GM12878 (cell line): ENCODE measurements around the gene INSL3. TPM values are rescaled to one million over a fixed set of nuclear protein-coding genes. Genes with fewer than 3 reads are reported as not detected.

ENCODE experiments used
- ATAC-seq: fragments of 200-7000 bp; cut with Tn5 transposase; 3 replicates; pipeline ENCODE4 v1.9.1; 2020; ENCODE audit warnings: mild to moderate bottlenecking, moderate library complexity
- BruUV-seq: library from RNA; stranded (reverse); fragments of 400-500 nt; replicated peaks from 2 replicates; lab custom pipeline; 2021; lab: Mats Ljungman, UMichigan
- CTCF ChIA-PET: fragments of 300-600 bp; sonication (Branson Sonifier 250); formaldehyde crosslinking; extraction: SDS; loops from one replicate; lab custom pipeline; 2021; ENCODE audit warnings: inconsistent platforms; lab: Yijun Ruan, JAX
- POLR2A ChIA-PET: fragments of 350-600 bp; formaldehyde crosslinking; extraction: SDS; loops from one replicate; lab custom pipeline; 2021; ENCODE audit warnings: inconsistent platforms; lab: Charles Lee
- RAD21 ChIA-PET: fragments of 300-600 bp; sonication (Branson Sonifier 250); formaldehyde crosslinking; loops from one replicate; lab custom pipeline; 2023; ENCODE audit warnings: antibody characterized with exemption; ENCODE audit not compliant: unreplicated experiment; lab: Charles Lee
- SMC1A ChIA-PET: fragments of 300-600 bp; sonication (Branson Sonifier 250); formaldehyde crosslinking; loops from one replicate; lab custom pipeline; 2023; ENCODE audit not compliant: unreplicated experiment, uncharacterized antibody; lab: Charles Lee
- DNase-seq: peaks from one replicate; pipeline ENCODE4 v3.0.0-alpha.2; 2011; ENCODE audit warnings: low read depth, low spot score
- FAIRE-seq: peaks from 3 replicates; lab custom pipeline; 2011; peaks lifted over from hg19 to GRCh38; lab: Jason Lieb, UNC
- H2AFZ ChIP-seq: 2 replicates; pipeline ENCODE4 v1.6.0; 2011; ENCODE audit warnings: low read depth, low read length, control low read depth; ENCODE audit not compliant: control insufficient read depth
- H3K27ac ChIP-seq: 2 replicates; pipeline ENCODE4 v1.5.1; 2011; ENCODE audit warnings: control low read depth; ENCODE audit not compliant: control insufficient read depth, insufficient read depth
- H3K27me3 ChIP-seq, 2 experiments: replicated peaks in 1 of 2; 2 replicates each; pipeline versions ENCODE4 v1.6.0 to v1.6.1; 2011; ENCODE audit warnings: low read length in 1 of 2; ENCODE audit not compliant: control insufficient read depth in 2 of 2, insufficient read depth in 2 of 2
- H3K36me3 ChIP-seq, 2 experiments: 2 replicates each; pipeline ENCODE4 v1.5.1; 2011; ENCODE audit warnings: low read length in 1 of 2; ENCODE audit not compliant: control insufficient read depth in 2 of 2, insufficient read depth in 2 of 2
- H3K4me1 ChIP-seq: 2 replicates; pipeline ENCODE4 v1.6.1; 2011; ENCODE audit warnings: mild to moderate bottlenecking, low read length, moderate library complexity, mixed read lengths; ENCODE audit not compliant: control insufficient read depth, insufficient read depth
- H3K4me2 ChIP-seq: 2 replicates; pipeline ENCODE4 v1.6.0; 2011; ENCODE audit warnings: control low read depth; ENCODE audit not compliant: control insufficient read depth, insufficient read depth
- H3K4me3 ChIP-seq: fragments of 200-600 bp; sonication (generic); 2 replicates; pipeline ENCODE4 v1.5.1; 2016
- H3K79me2 ChIP-seq: 2 replicates; pipeline ENCODE4 v1.6.0; 2011; ENCODE audit warnings: low read length; ENCODE audit not compliant: control insufficient read depth, insufficient read depth
- H3K9ac ChIP-seq: 2 replicates; pipeline ENCODE4 v1.8.0; 2011; ENCODE audit warnings: low read length, control low read depth, mixed read lengths; ENCODE audit not compliant: control insufficient read depth, insufficient read depth
- H3K9me3 ChIP-seq: replicated peaks from 3 replicates; pipeline ENCODE4 v1.5.1; 2011; ENCODE audit warnings: mild to moderate bottlenecking, low read length; ENCODE audit not compliant: control insufficient read depth, insufficient read depth
- H4K20me1 ChIP-seq: 2 replicates; pipeline ENCODE4 v1.6.0; 2011; ENCODE audit not compliant: control insufficient read depth, insufficient read depth
- ASH2L ChIP-seq: fragments of 300-600, 200-600 bp; sonication (generic); IDR thresholded peaks from 2 replicates; pipeline ENCODE4 v1.6.1; 2017; ENCODE audit warnings: low read depth, mild to moderate bottlenecking, borderline replicate concordance
- BMI1 ChIP-seq: fragments of 450-650 bp; IDR thresholded peaks from 2 replicates; pipeline ENCODE4 v1.6.1; 2016; ENCODE audit warnings: mild to moderate bottlenecking, moderate library complexity, borderline replicate concordance
- IKZF1 ChIP-seq: fragments of 450-650 bp; conservative IDR thresholded peaks from 2 replicates; pipeline ENCODE4 v1.6.1; 2017; ENCODE audit warnings: antibody characterized with exemption, mild to moderate bottlenecking
- KAT2A ChIP-seq: conservative IDR thresholded peaks from 2 replicates; pipeline ENCODE4 v1.6.1; 2011; ENCODE audit warnings: low read depth, low read length; ENCODE audit not compliant: control insufficient read depth
- MYB ChIP-seq: fragments of 150-350 bp; IDR thresholded peaks from 2 replicates; pipeline ENCODE4 v1.6.1; 2014; ENCODE audit warnings: mild to moderate bottlenecking, low read depth, low read length, borderline replicate concordance
- NBN ChIP-seq: fragments of 450-650 bp; IDR thresholded peaks from 2 replicates; pipeline ENCODE4 v1.6.1; 2016
- NFYB ChIP-seq: IDR thresholded peaks from 2 replicates; pipeline ENCODE4 v1.6.1; 2011; ENCODE audit warnings: low read depth, mild to moderate bottlenecking, low read length, improper control_type of control experiment, moderate library complexity; ENCODE audit not compliant: insufficient read depth
- PAX8 ChIP-seq: fragments of 450-650 bp; IDR thresholded peaks from 2 replicates; pipeline ENCODE4 v1.6.1; 2017; ENCODE audit warnings: mild to moderate bottlenecking, moderate library complexity
- POLR2AphosphoS5 ChIP-seq: IDR thresholded peaks from 2 replicates; pipeline ENCODE4 v1.6.1; 2011; ENCODE audit warnings: mild to moderate bottlenecking, low read length, inconsistent platforms
- SIN3A ChIP-seq: IDR thresholded peaks from 2 replicates; pipeline ENCODE4 v1.6.1; 2012; ENCODE audit warnings: low read depth, low read length, improper control_type of control experiment
- SREBF1 ChIP-seq: IDR thresholded peaks from 2 replicates; pipeline ENCODE4 v1.6.1; 2012; ENCODE audit warnings: mild to moderate bottlenecking, low read length
- SUPT20H ChIP-seq: IDR thresholded peaks from 2 replicates; pipeline ENCODE4 v1.6.1; 2011; ENCODE audit warnings: low read depth, mild to moderate bottlenecking, low read length, moderate library complexity, borderline replicate concordance; ENCODE audit not compliant: control insufficient read depth
- TARDBP ChIP-seq: IDR thresholded peaks from 2 replicates; pipeline ENCODE4 v1.6.1; 2016; ENCODE audit warnings: borderline replicate concordance
- ZNF217 ChIP-seq: fragments of 450-650 bp; IDR thresholded peaks from 2 replicates; pipeline ENCODE4 v1.6.1; 2017; ENCODE audit warnings: antibody characterized with exemption, mild to moderate bottlenecking
- ZZZ3 ChIP-seq: IDR thresholded peaks from 2 replicates; pipeline ENCODE4 v1.6.1; 2011; ENCODE audit warnings: low read depth; ENCODE audit not compliant: control insufficient read depth, insufficient read length
- WGBS: methylation state at CpG from one replicate; pipeline ENCODE4 v1.1.6; 2016; ENCODE audit warnings: low lambda C conversion rate; ENCODE audit not compliant: insufficient replicate concordance, insufficient coverage; ENCODE audit errors: missing lambda C conversion rate; 5-methylcytosine and 5-hydroxymethylcytosine counted together
- in situ Hi-C: fragments of 300-500 bp; cut with MboI; formaldehyde crosslinking; loops from 9 replicates; pipeline ENCODE4 v1.14.3; 2018; ENCODE audit warnings: mixed read lengths
- intact Hi-C: fragments of 100-400 bp; cut with micrococcal nuclease; formaldehyde crosslinking; loops from one replicate; pipeline ENCODE4 v1.14.2; 2022; ENCODE audit not compliant: unreplicated experiment
- polyA plus RNA-seq, 11 experiments: library from polyadenylated mRNA; depleted of rRNA in 4 of 11; unstranded in 6 of 11; stranded (reverse) in 5 of 11; fragments of >200 nt; fragmentation: Nextera tagmentation in 4 of 11; fragmentation: Illumina TruSeq in 1 of 11; extraction: Ambion mirVana in 4 of 11; extraction: Trizol in 1 of 11; gene quantifications; 1 replicate in 1 of 11; 2 replicates in 10 of 11; pipeline versions ENCODE4 v1.2.1 to v1.2.3, GENCODE V29; 2011 to 2016; ENCODE audit warnings: inconsistent platforms in 2 of 11, missing spikeins in 2 of 11, low read depth in 1 of 11
- total RNA-seq, 4 experiments: library from RNA; depleted of rRNA in 3 of 4; stranded (reverse); fragments of >200 nt in 3 of 4; fragmentation: Illumina TruSeq in 1 of 4; extraction: Trizol in 1 of 4; gene quantifications; 2 replicates each; pipeline versions ENCODE4 v1.2.1 to v1.2.3, GENCODE V29; 2013 to 2021

The INSL3 gene
- total and polyA plus RNA-seq, 10 of the 15 experiments (the other 5 are each of a cell fraction or from before 2014, with no cell fraction given), result 0.27 to 1.9 (median 0.70) TPM

DNA sequence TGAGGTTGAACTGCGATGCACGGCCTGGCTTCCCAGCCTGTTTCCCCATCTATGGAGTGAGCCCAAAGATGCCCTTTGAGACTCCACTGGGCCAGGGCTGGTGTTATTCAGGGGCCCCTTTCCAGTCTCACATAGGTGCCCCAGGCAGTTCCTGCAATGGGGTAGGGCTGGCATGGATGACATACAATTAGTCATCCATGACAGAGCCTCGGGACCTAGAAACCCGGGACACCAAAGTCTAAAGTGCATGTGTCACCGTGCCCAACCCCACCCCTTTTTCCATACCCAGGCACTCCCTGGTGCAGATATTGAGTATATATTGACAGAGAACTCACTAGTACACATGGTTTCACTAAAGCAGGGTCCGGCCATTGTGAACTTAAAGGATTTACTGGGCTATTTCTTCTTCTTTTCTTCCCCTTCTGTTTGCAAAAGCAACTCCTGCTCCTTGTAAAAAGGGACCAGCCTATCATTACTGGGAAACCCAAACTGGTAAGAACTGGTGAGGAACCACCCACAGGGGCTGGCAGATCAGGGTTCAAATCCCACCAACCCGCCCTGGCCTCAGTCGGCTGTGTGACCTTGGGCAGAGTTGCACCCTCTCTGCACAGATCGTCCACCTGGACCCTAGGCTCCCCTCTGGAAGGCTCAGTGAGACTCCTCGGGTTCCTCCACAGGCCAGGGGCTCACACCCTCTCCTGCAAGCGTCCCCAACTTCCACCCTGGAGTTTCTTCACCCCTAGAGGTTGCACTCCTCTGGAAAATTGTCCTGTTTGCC lies 23.7 kb downstream of the INSL3 start:
- Histone ChIP-seq H3K27ac (no peak overlapping the region), H3K4me2 (no peak overlapping the region), H3K4me1 (no peaks in the 10 kb centered on the region), H3K9ac (no peak overlapping the region), H3K27me3 (peaks cover 3 to 6% of the 10 kb centered on the region in 2 experiments; a peak in 3 of 4 replicates), H2AFZ (no peak overlapping the region), H3K9me3 (no peaks in the 10 kb centered on the region), H4K20me1 (no peaks in the 10 kb centered on the region), H3K36me3 (no peaks in the 10 kb centered on the region), H3K79me2 (no peaks in the 10 kb centered on the region), H3K4me3 (no peak overlapping the region)
- DNase-seq (no peak), ATAC-seq (no peak), FAIRE-seq (no peak)
- ChIA-PET POLR2A (no interaction called here), SMC1A (no interaction called here), CTCF (no interaction called here), RAD21 (interaction anchor here (0.7 kb wide), 1 partner anchor 64 kb away, joined by 3 read pairs; no protein-coding TSS in a partner anchor)
- BruUV-seq, result no TSS peak
- in situ Hi-C loops (no loop called here), intact Hi-C loops (no loop called here)
- no peak for TF ChIP-seq SIN3A
- TF ChIP-seq BMI1, result no peak
- TF ChIP-seq KAT2A, result no peak
- TF ChIP-seq TARDBP, result no peak
- no peak for TF ChIP-seq PAX8
- TF ChIP-seq ZZZ3, result no peak
- no peak for TF ChIP-seq MYB
- TF ChIP-seq ASH2L, result no peak
- TF ChIP-seq SUPT20H, result no peak
- no peak for TF ChIP-seq POLR2AphosphoS5
- no peak for TF ChIP-seq NBN
- no peak for TF ChIP-seq ZNF217
- no peak for TF ChIP-seq NFYB
- no peak for TF ChIP-seq SREBF1
- no peak for TF ChIP-seq IKZF1
- WGBS, result 25% methylated on average over 11 of the region's 11 CpGs
